Measurements from ENCODE around the gene LAPTM4A. TPM values are rescaled to one million over a fixed set of nuclear protein-coding genes. Genes with fewer than 3 reads are reported as not detected.

The LAPTM4A gene
- total RNA-seq, 1 experiment from 2014 or later, result 129 TPM

DNA sequence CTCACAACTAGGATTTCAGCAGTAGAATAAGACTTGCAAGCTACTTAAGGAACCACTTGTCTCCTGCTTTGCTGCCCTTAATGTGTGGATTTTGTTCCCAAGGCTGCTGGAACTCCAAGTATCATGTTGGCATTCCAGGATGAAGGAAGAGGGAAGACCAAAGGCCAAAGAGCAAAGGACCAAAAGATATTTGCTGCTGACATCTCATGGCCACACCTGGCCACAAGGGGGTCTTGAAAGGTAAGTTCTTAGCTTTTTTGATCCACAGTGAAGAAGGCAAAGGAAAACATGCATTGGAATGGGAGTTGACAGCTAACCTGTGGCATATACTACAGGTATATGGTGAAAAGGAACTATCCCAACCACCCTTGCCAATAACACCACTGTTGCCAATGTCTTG lies 35.1 kb downstream of the LAPTM4A start:
- Mint-ChIP-seq H3K27me3 (ENCODE audit: unreplicated experiment) (peaks cover 7% of the 10 kb centered on the region), H3K9me3 (ENCODE audit: low read depth, unreplicated experiment) (peaks cover 8% of the 10 kb centered on the region), H3K36me3 (ENCODE audit: insufficient read depth, unreplicated experiment) (peaks cover 6% of the 10 kb centered on the region), H3K4me3 (ENCODE audit: low read depth, unreplicated experiment) (no peak overlapping the region), H3K4me1 (ENCODE audit: low read depth, unreplicated experiment) (no peaks in the 10 kb centered on the region), H3K27ac (ENCODE audit: unreplicated experiment) (no peak overlapping the region)
- CTCF ChIA-PET, result interaction anchor here (1.3 to 2.4 kb wide), 2 partner anchors 36 to 78 kb away, joined by 7 to 37 read pairs; partner anchors contain the start of gene LAPTM4A
- TF ChIP-seq, protein P1, sequence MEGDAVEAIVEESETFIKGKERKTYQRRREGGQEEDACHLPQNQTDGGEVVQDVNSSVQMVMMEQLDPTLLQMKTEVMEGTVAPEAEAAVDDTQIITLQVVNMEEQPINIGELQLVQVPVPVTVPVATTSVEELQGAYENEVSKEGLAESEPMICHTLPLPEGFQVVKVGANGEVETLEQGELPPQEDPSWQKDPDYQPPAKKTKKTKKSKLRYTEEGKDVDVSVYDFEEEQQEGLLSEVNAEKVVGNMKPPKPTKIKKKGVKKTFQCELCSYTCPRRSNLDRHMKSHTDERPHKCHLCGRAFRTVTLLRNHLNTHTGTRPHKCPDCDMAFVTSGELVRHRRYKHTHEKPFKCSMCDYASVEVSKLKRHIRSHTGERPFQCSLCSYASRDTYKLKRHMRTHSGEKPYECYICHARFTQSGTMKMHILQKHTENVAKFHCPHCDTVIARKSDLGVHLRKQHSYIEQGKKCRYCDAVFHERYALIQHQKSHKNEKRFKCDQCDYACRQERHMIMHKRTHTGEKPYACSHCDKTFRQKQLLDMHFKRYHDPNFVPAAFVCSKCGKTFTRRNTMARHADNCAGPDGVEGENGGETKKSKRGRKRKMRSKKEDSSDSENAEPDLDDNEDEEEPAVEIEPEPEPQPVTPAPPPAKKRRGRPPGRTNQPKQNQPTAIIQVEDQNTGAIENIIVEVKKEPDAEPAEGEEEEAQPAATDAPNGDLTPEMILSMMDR (IDR thresholded peaks at IDR 0.05; ENCODE audit: unreplicated experiment), result no peak
- intact Hi-C loops (cut with micrococcal nuclease; ENCODE audit: unreplicated experiment), result no loop called here
- no TSS peak for BruUV-seq (replicated peaks)
- no peak for DNase-seq

DNA sequence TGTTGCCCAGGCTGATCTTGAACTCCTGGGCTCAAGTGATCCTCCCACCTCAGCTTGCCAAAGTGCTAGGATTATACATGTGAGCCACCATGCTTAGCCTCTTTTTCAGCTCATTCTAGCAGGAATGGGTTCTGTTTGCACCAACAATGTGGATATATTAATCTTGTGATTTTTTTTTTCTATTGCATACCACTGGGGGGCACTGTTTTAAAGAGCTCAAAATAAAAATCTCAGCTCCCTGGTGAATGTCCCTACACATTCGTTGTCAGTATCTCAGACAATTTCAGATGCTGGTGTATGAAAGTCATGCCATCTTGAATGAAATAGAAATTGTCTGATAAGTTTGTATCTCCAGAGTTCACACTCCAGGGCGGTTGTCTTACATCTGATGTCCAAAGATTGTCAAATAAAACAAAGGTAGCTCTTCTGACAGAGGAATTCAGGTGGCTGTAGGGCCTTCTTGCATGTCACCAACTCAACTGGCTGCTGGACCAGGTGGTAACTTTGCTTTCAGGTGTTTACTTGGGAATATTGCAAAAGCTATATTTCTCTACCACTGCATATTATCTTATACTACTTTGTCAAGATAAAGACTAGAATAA lies 35.8 kb downstream of the LAPTM4A start:
- BruUV-seq (replicated peaks), result no TSS peak
- peaks cover 6% of the 10 kb centered on the region for H3K36me3 Mint-ChIP-seq (ENCODE audit: insufficient read depth, unreplicated experiment)
- H3K4me1 Mint-ChIP-seq (ENCODE audit: low read depth, unreplicated experiment), result no peaks in the 10 kb centered on the region
- peak; percentile 47 for DNase-seq
- H3K27ac Mint-ChIP-seq (ENCODE audit: unreplicated experiment), result no peak overlapping the region
- H3K27me3 Mint-ChIP-seq (ENCODE audit: unreplicated experiment), result peaks cover 7% of the 10 kb centered on the region
- intact Hi-C loops (cut with micrococcal nuclease; ENCODE audit: unreplicated experiment), result loop anchor here (1.0 to 2.0 kb wide), 2 partner anchors 78 to 83 kb away; no protein-coding TSS in a partner anchor
- peaks cover 8% of the 10 kb centered on the region for H3K9me3 Mint-ChIP-seq (ENCODE audit: low read depth, unreplicated experiment)
- TF ChIP-seq, protein P1 (IDR thresholded peaks at IDR 0.05; ENCODE audit: unreplicated experiment), result peak; percentile 33
- H3K4me3 Mint-ChIP-seq (ENCODE audit: low read depth, unreplicated experiment), result no peak overlapping the region
- CTCF ChIA-PET, result interaction anchor here (0.6 to 2.4 kb wide), 17 partner anchors 12 to 210 kb away, joined by 3 to 37 read pairs (median 4); partner anchors contain the start of genes LAPTM4A, SDC1 and WDR35

DNA sequence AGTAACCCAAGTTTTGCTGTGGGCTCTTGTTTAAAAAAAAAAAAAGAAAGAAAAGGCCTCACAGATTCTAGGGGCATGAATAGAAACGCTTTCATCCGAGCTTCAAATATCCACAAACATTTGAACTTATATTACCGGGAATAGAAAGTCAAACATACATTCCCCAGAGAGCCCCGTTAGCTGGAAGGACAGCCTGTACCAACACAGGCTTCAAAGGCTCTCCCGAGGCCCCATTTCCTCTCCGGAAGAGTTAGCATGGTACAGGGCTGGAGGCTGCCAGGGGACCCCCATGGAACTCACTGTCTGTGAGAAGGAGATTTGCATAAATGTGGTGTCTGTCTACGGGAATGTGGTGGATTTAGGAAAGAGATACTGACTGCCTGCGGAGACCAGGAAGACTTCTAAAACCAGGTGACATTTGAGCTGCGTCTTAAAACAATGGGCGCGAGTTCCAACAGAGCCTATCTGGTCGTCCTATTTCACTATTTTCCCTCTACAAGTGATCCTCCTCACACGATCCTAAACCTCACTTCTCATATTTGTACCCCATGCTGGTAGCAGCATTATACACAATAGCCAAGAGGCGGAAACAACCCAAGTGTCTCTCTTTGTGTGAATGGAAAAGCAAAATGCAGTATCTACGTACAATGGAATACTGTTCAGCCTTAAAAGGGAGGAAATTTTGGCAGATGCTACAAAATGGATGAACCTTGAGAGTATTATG lies 38.1 kb downstream of the LAPTM4A start:
- DNase-seq, result no peak
- CTCF ChIA-PET, result interaction anchor here (0.7 kb wide), 1 partner anchor 11 kb away, joined by 3 read pairs; no protein-coding TSS in a partner anchor
- Mint-ChIP-seq H3K27ac (ENCODE audit: unreplicated experiment) (no peak overlapping the region), H3K27me3 (ENCODE audit: unreplicated experiment) (peaks cover 7% of the 10 kb centered on the region), H3K36me3 (ENCODE audit: insufficient read depth, unreplicated experiment) (peaks cover 6% of the 10 kb centered on the region), H3K9me3 (ENCODE audit: low read depth, unreplicated experiment) (peaks cover 6% of the 10 kb centered on the region), H3K4me3 (ENCODE audit: low read depth, unreplicated experiment) (peak overlapping the region; percentile 61), H3K4me1 (ENCODE audit: low read depth, unreplicated experiment) (no peaks in the 10 kb centered on the region)
- intact Hi-C loops (cut with micrococcal nuclease; ENCODE audit: unreplicated experiment), result no loop called here
- BruUV-seq (replicated peaks), result no TSS peak
- TF ChIP-seq, protein P1 (IDR thresholded peaks at IDR 0.05; ENCODE audit: unreplicated experiment), result no peak

DNA sequence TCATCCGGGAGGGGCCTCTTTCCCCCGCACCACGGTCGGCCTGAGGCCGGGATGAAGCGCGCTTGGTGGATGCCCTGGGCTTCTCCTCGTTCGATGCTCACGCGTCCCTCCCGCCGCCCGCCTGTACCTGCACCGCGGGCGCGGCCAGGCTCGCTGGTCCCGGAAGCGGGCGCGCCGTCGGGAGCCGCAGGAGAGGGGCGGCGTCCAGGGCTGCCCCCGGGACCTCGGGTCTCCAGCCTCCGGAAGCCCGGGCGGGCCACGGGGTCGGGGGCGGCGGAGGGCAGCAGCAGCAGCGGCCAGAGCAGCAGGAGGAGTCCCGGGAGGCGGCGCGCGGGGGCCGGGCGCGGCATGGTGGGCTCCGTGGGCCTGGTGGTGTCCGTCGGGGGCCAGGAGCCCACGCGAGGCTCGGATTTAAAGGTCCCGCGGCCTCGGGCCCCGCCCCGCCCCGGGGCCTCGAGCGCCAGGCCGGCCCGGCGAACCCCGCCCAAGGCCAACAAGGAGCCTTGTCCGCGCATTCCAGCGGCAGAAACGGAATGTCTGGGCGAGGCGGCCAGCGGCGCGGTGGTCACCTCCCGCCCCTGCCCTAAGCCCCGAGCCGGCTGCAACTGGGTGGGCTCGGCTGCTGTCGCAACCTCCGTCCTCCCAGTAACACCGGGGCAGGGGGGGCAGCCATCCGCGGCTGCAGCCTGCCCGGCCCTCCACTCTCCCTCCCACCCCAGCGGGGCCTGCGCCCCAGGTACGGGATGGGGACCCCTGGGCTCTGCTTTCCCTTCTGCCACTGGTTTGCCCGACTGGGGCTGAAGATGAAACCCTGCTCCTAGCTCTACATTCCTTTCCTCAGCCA lies 38.9 kb downstream of the LAPTM4A start, which contains the start of gene MATN3:
Gene MATN3 (minus strand): TSS at position 387 of the 844 bp plus-strand sequence. CDS start 37 bp downstream, at position 350.
- no peaks in the 10 kb centered on the region for H3K4me1 Mint-ChIP-seq (ENCODE audit: low read depth, unreplicated experiment)
- H3K27me3 Mint-ChIP-seq (ENCODE audit: unreplicated experiment), result peaks cover 7% of the 10 kb centered on the region
- TF ChIP-seq, protein P1 (IDR thresholded peaks at IDR 0.05; ENCODE audit: unreplicated experiment), result no peak
- H3K4me3 Mint-ChIP-seq (ENCODE audit: low read depth, unreplicated experiment), result peak within 1 kb of the TSS; percentile 61
- peaks cover 6% of the 10 kb centered on the region for H3K9me3 Mint-ChIP-seq (ENCODE audit: low read depth, unreplicated experiment)
- H3K27ac Mint-ChIP-seq (ENCODE audit: unreplicated experiment), result no peak within 1 kb of the TSS
- CTCF ChIA-PET, result interaction anchor here (0.7 kb wide), 1 partner anchor 10 kb away, joined by 3 read pairs; no protein-coding TSS in a partner anchor
- BruUV-seq (replicated peaks), result no TSS peak
- peak; percentile 55 for DNase-seq
- intact Hi-C loops (cut with micrococcal nuclease; ENCODE audit: unreplicated experiment), result no loop called here
- peaks cover 6% of the 10 kb centered on the region for H3K36me3 Mint-ChIP-seq (ENCODE audit: insufficient read depth, unreplicated experiment)

Measured in Calu3 (cell line).